Measurements from ENCODE around the gene PTP4A2.
"Not testable (repeated sequence)": the region's sequence is repeated elsewhere in the genome, so short reads cannot be mapped to it uniquely, and the experiment has no call there.

PTP4A2 gene

GRCh38 chr1:31952825-31953220 is 14.7 kb upstream of the PTP4A2 start:
- Histone ChIP-seq H3K27me3 (no peaks in the 10 kb centered on the region), H4K20me1 (no peaks in the 10 kb centered on the region), H3K27ac (0 out of 2 replicates have a peak overlapping the region, but pooled peaks have one; percentile 45), H3K4me1 (peaks cover 71% of the 10 kb centered on the region), H3K36me3 (no peaks in the 10 kb centered on the region), H3K9me3 (no peaks in the 10 kb centered on the region), H3K9ac (no peak overlapping the region), H3K4me2 (peak overlapping the region; percentile 63), H3K4me3 (no peak overlapping the region)
- TF ChIP-seq Cebpa-rat (IDR thresholded peaks at IDR 0.05) = no peak

GRCh38 chr1:31951276-31951675 is 13.1 kb upstream of the PTP4A2 start:
- Histone ChIP-seq H3K27ac (peak overlapping the region; percentile 42; the same call in 1 of the 2 replicates), H3K4me1 (peaks cover 71% of the 10 kb centered on the region), H3K36me3 (no peaks in the 10 kb centered on the region), H3K4me2 (peak overlapping the region; percentile 63), H3K9me3 (no peaks in the 10 kb centered on the region), H3K27me3 (no peaks in the 10 kb centered on the region), H3K4me3 (no peak overlapping the region), H4K20me1 (no peaks in the 10 kb centered on the region), H3K9ac (no peak overlapping the region)
- TF ChIP-seq Cebpa-rat (IDR thresholded peaks at IDR 0.05) = no peak

- H4K20me1 ChIP-seq = no peaks in the 10 kb centered on the region
- no peaks in the 10 kb centered on the region for H3K9me3 ChIP-seq
- H3K4me1 ChIP-seq = peaks cover 67% of the 10 kb centered on the region
- H3K36me3 ChIP-seq = no peaks in the 10 kb centered on the region
- no peak overlapping the region for H3K27ac ChIP-seq
- no peak for TF ChIP-seq Cebpa-rat (IDR thresholded peaks at IDR 0.05)
- no peak overlapping the region for H3K4me2 ChIP-seq
- H3K4me3 ChIP-seq = no peak overlapping the region
- no peaks in the 10 kb centered on the region for H3K27me3 ChIP-seq
- no peak overlapping the region for H3K9ac ChIP-seq
Observed at GRCh38 chr1:31949862-31950261, 11.7 kb upstream of the PTP4A2 start.

GRCh38 chr1:31945677-31946076 is 7.5 kb upstream of the PTP4A2 start:
- H4K20me1 ChIP-seq, H3K36me3 ChIP-seq, H3K9me3 ChIP-seq, H3K27ac ChIP-seq, H3K9ac ChIP-seq, H3K4me3 ChIP-seq, H3K27me3 ChIP-seq: not testable (repeated sequence)
- H3K4me2 ChIP-seq = peak overlapping the region; percentile 99
- H3K4me1 ChIP-seq = peaks cover 71% of the 10 kb centered on the region

GRCh38 chr1:31944205-31945089 is 6.3 kb upstream of the PTP4A2 start:
- Histone ChIP-seq H4K20me1 (no peaks in the 10 kb centered on the region), H3K9me3 (no peaks in the 10 kb centered on the region), H3K9ac (peak overlapping the region; percentile 93), H3K4me2 (peak overlapping the region; percentile 99), H3K4me3 (peak overlapping the region; percentile 67), H3K36me3 (no peaks in the 10 kb centered on the region), H3K27me3 (no peaks in the 10 kb centered on the region), H3K4me1 (peaks cover 77% of the 10 kb centered on the region), H3K27ac (peak overlapping the region; percentile 98)
- no peak for TF ChIP-seq Cebpa-rat (IDR thresholded peaks at IDR 0.05)

- Histone ChIP-seq H3K27me3 (no peaks in the 10 kb centered on the region), H3K4me2 (peak overlapping the region; percentile 99), H3K36me3 (no peaks in the 10 kb centered on the region), H3K9me3 (no peaks in the 10 kb centered on the region), H4K20me1 (no peaks in the 10 kb centered on the region), H3K9ac (peak overlapping the region; percentile 93; the same call in 1 of the 2 replicates), H3K4me1 (peaks cover 84% of the 10 kb centered on the region), H3K4me3 (peak overlapping the region; percentile 67), H3K27ac (peak overlapping the region; percentile 98)
- TF ChIP-seq Cebpa-rat (IDR thresholded peaks at IDR 0.05) = no peak
Observed at GRCh38 chr1:31943546-31944184, 5.5 kb upstream of the PTP4A2 start.

- Histone ChIP-seq H3K4me2 (peak overlapping the region; percentile 99), H3K4me1 (peaks cover 81% of the 10 kb centered on the region), H3K4me3 (peak overlapping the region; percentile 5; the same call in 1 of the 2 replicates), H3K9ac (peak overlapping the region; percentile 59), H3K27ac (peak overlapping the region; percentile 69)
- H4K20me1 ChIP-seq, H3K9me3 ChIP-seq, H3K36me3 ChIP-seq, H3K27me3 ChIP-seq: not testable (repeated sequence)
Observed at GRCh38 chr1:31942061-31942460, 3.9 kb upstream of the PTP4A2 start.

GRCh38 chr1:31939484-31940329 is 1.5 kb upstream of the PTP4A2 start:
- peak overlapping the region; percentile 38; the same call in 1 of the 2 replicates for H3K4me3 ChIP-seq
- H3K9ac ChIP-seq = peak overlapping the region; percentile 53
- H4K20me1 ChIP-seq = peaks cover 29% of the 10 kb centered on the region
- H3K36me3 ChIP-seq = no peaks in the 10 kb centered on the region
- peak overlapping the region; percentile 93 for H3K4me2 ChIP-seq
- H3K27ac ChIP-seq = peak overlapping the region; percentile 98
- H3K9me3 ChIP-seq = no peaks in the 10 kb centered on the region
- no peak for TF ChIP-seq Cebpa-rat (IDR thresholded peaks at IDR 0.05)
- peaks cover 82% of the 10 kb centered on the region for H3K4me1 ChIP-seq
- H3K27me3 ChIP-seq = no peaks in the 10 kb centered on the region

- Histone ChIP-seq H3K4me2 (peak overlapping the region; percentile 93), H3K27me3 (no peaks in the 10 kb centered on the region), H3K27ac (peak overlapping the region; percentile 98), H3K4me1 (peaks cover 84% of the 10 kb centered on the region), H3K4me3 (peak overlapping the region; percentile 89), H4K20me1 (peaks cover 51% of the 10 kb centered on the region), H3K9ac (peak overlapping the region; percentile 95), H3K36me3 (no peaks in the 10 kb centered on the region), H3K9me3 (no peaks in the 10 kb centered on the region)
- TF ChIP-seq Cebpa-rat (IDR thresholded peaks at IDR 0.05) = no peak
Observed at GRCh38 chr1:31937300-31938183, 626 bp downstream of the PTP4A2 start.

Data from BLaER1 (cell line).